ENCODE data around the gene CYGB. TPM values are rescaled to one million over a fixed set of nuclear protein-coding genes. Genes with fewer than 3 reads are reported as not detected.

Gene CYGB
- total and polyA plus RNA-seq, 4 donors, result 0.83 to 7.8 (median 1.4) TPM

- no peaks in the 10 kb centered on the region for H3K9me3 ChIP-seq (ENCODE audit: control insufficient read depth in 4 of 4, low read length in 3 of 4)
- no peak for DNase-seq (ENCODE audit: low spot score)
- H3K27ac ChIP-seq (ENCODE audit: low read depth in 1 of 2, low read length in 2 of 2), result no peak overlapping the region
- H3K27me3 ChIP-seq (ENCODE audit: control insufficient read depth in 4 of 4, insufficient read depth in 4 of 4, low read length in 3 of 4), result no peaks in the 10 kb centered on the region
- H3K4me1 ChIP-seq (ENCODE audit: control insufficient read depth in 4 of 4, insufficient read depth in 4 of 4, low read length in 3 of 4), result peaks cover under 1 to 27% (median 18%) of the 10 kb centered on the region in 4 donors
- no peak overlapping the region for H3K9ac ChIP-seq (ENCODE audit: low read depth in 1 of 2, low read length in 2 of 2)
- TF ChIP-seq CTCF (IDR thresholded peaks at IDR 0.05; ENCODE audit: low read depth, low read length, missing input control) (no peak), REST (IDR thresholded peaks at IDR 0.05) (no peak), TAF1 (conservative IDR thresholded peaks at IDR 0.05) (no peak), JUND (IDR thresholded peaks at IDR 0.05) (no peak), ZBTB33 (IDR thresholded peaks at IDR 0.05) (no peak), ATF3 (IDR thresholded peaks at IDR 0.05) (no peak)
- H3K4me3 ChIP-seq (ENCODE audit: low read depth in 1 of 3, low read length in 3 of 3), result no peak overlapping the region
- 86% methylated on average over 8 of the region's 8 CpGs for whole genome bisulfite sequencing
- no peaks in the 10 kb centered on the region for H3K36me3 ChIP-seq (ENCODE audit: control insufficient read depth in 4 of 4, insufficient read depth in 3 of 4, low read depth in 1 of 4, low read length in 3 of 4)
Measured at GRCh38 chr17:76542984-76543383, 5.5 kb upstream of the CYGB start.

GRCh38 chr17:76542566-76542971 is 5.1 kb upstream of the CYGB start:
- Histone ChIP-seq H3K9ac (ENCODE audit: low read depth in 1 of 2, low read length in 2 of 2) (no peak overlapping the region), H3K27me3 (ENCODE audit: control insufficient read depth in 4 of 4, insufficient read depth in 4 of 4, low read length in 3 of 4) (no peaks in the 10 kb centered on the region), H3K27ac (ENCODE audit: low read depth in 1 of 2, low read length in 2 of 2) (no peak overlapping the region), H3K4me3 (ENCODE audit: low read depth in 1 of 3, low read length in 3 of 3) (no peak overlapping the region), H3K4me1 (ENCODE audit: control insufficient read depth in 4 of 4, insufficient read depth in 4 of 4, low read length in 3 of 4) (peaks cover 4 to 27% (median 16%) of the 10 kb centered on the region in 4 donors), H3K36me3 (ENCODE audit: control insufficient read depth in 4 of 4, insufficient read depth in 3 of 4, low read depth in 1 of 4, low read length in 3 of 4) (no peaks in the 10 kb centered on the region), H3K9me3 (ENCODE audit: control insufficient read depth in 4 of 4, low read length in 3 of 4) (no peaks in the 10 kb centered on the region)
- WGBS, result 83% methylated on average over 10 of the region's 10 CpGs
- no peak for DNase-seq (ENCODE audit: low spot score)
- no peak for TF ChIP-seq REST (IDR thresholded peaks at IDR 0.05)
- no peak for TF ChIP-seq SP1 (IDR thresholded peaks at IDR 0.05)
- no peak for TF ChIP-seq ZBTB33 (IDR thresholded peaks at IDR 0.05)
- no peak for TF ChIP-seq RXRA (IDR thresholded peaks at IDR 0.05)
- TF ChIP-seq CTCF (IDR thresholded peaks at IDR 0.05; ENCODE audit: low read depth, low read length, missing input control), result no peak
- no peak for TF ChIP-seq TAF1 (conservative IDR thresholded peaks at IDR 0.05)
- no peak for TF ChIP-seq HNF4A (conservative IDR thresholded peaks at IDR 0.05)
- no peak for TF ChIP-seq RAD21 (IDR thresholded peaks at IDR 0.05)
- no peak for TF ChIP-seq NR2F2 (IDR thresholded peaks at IDR 0.05)
- TF ChIP-seq FOXA2 (IDR thresholded peaks at IDR 0.05), result no peak
- TF ChIP-seq FOXA1 (IDR thresholded peaks at IDR 0.05), result no peak
- no peak for TF ChIP-seq YY1 (IDR thresholded peaks at IDR 0.05)
- no peak for TF ChIP-seq JUND (IDR thresholded peaks at IDR 0.05)
- no peak for TF ChIP-seq MAX (IDR thresholded peaks at IDR 0.05)
- no peak for TF ChIP-seq HNF4G (IDR thresholded peaks at IDR 0.05)
